Measurements from ENCODE around the gene BANP. TPM values are rescaled to one million over a fixed set of nuclear protein-coding genes. Genes with fewer than 3 reads are reported as not detected.
"Not testable (repeated sequence)": the region's sequence is repeated elsewhere in the genome, so short reads cannot be mapped to it uniquely, and the experiment has no call there.

Gene BANP
- total RNA-seq, 4 donors from 2014 or later, result 18.9 to 33.6 (median 28.2) TPM

DNA sequence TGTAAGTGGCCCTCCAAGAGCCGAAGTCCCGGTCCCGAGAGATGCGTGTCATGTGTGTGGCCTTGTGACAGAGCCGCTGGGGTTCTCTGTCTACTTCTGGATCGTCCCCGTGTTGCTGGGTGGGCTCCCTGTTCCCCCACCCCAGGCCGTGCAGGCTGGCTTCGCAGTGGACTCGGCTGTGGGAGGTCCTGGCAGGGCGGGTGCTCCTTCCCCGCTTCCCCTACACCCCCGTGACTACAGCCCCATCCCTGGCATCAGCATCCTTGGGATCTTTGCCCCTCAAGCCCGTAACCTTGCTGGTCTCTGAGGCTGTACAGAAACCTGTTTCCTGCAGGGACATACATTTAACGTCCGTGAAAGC is 136.3 kb downstream of the BANP start:
- TF ChIP-seq, protein P1, sequence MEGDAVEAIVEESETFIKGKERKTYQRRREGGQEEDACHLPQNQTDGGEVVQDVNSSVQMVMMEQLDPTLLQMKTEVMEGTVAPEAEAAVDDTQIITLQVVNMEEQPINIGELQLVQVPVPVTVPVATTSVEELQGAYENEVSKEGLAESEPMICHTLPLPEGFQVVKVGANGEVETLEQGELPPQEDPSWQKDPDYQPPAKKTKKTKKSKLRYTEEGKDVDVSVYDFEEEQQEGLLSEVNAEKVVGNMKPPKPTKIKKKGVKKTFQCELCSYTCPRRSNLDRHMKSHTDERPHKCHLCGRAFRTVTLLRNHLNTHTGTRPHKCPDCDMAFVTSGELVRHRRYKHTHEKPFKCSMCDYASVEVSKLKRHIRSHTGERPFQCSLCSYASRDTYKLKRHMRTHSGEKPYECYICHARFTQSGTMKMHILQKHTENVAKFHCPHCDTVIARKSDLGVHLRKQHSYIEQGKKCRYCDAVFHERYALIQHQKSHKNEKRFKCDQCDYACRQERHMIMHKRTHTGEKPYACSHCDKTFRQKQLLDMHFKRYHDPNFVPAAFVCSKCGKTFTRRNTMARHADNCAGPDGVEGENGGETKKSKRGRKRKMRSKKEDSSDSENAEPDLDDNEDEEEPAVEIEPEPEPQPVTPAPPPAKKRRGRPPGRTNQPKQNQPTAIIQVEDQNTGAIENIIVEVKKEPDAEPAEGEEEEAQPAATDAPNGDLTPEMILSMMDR (IDR thresholded peaks at IDR 0.05), result no peak
- no peak for TF ChIP-seq EP300 (IDR thresholded peaks at IDR 0.05)
- no peak for TF ChIP-seq POLR2AphosphoS5 (IDR thresholded peaks at IDR 0.05)
- no peak for TF ChIP-seq POLR2A (IDR thresholded peaks at IDR 0.05; ENCODE audit: low read depth)
- intact Hi-C loops (cut with DNase I), result no loop called here
- DNase-seq (ENCODE audit: extremely low spot score), result no peak
- 48% methylated on average over 8 of the region's 16 CpGs for WGBS
- peaks cover 0 to 39% (median 0%) of the 10 kb centered on the region in 4 donors for H3K27me3 ChIP-seq
- no peaks in the 10 kb centered on the region for H3K9me3 ChIP-seq
- peak overlapping the region in 1 of 4 donors; percentile 32 for H3K27ac ChIP-seq (replicated peaks in 1 of 4)
- peaks cover 0 to 25% (median 19%) of the 10 kb centered on the region in 4 donors for H3K4me1 ChIP-seq
- H3K36me3 ChIP-seq, result peaks cover 4 to 7% (median 6%) of the 10 kb centered on the region in 4 donors
- peak overlapping the region in 1 of 4 donors; percentile 34 for H3K4me3 ChIP-seq

DNA sequence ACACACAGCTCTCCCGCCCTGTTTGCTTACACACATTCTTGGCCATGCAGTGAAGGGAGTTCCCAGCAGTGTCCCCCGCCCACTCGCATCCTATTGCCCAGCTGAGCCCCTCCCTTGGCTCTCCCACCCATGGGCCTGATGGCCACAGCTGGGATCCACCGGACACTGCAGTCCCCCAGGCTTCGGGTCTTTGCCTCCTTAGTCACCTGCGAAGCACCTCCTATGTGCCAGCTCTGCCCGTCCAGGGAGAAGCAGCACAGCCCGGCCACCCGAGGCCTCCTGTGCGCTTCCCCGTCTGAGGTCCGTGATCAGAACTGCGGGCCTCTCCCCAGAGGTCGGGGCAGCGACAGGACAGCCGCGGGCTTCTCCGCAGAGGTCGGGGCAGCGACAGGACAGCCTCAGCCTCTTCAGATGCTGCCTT is 136.9 kb downstream of the BANP start:
- H3K36me3 ChIP-seq, result peaks cover 0 to under 1% (median 0%) of the 10 kb centered on the region in 4 donors
- WGBS, result 69% methylated on average over 9 of the region's 20 CpGs

DNA sequence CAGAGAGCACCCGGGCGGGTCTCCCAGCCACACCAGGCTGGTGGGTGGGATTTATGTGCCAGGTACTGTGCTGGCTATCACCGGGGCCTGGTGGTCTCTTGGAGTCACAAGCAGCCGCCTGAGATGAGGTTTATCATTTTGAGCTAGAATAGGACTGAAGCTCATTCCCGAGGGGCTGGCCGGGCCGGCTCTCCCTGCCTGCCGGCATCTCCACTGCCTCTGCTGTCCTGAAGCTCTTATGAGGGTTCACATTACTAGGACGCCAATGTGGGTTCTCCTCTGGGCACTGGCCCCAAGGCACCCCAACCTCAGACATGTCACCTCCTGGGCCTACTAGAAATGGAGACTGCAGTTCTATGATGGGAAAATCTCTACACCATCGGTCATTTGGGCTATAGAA is 137.4 kb downstream of the BANP start:
- intact Hi-C loops (cut with DNase I), result not testable (repeated sequence)
- 77% methylated on average over 10 of the region's 10 CpGs for WGBS

More for the DNA sequence above, 136.9 kb downstream of the BANP start:
- Histone ChIP-seq H3K27me3 (peaks cover 0 to 39% (median 0%) of the 10 kb centered on the region in 4 donors), H3K9me3 (no peaks in the 10 kb centered on the region), H3K4me1 (peaks cover 0 to 25% (median 19%) of the 10 kb centered on the region in 4 donors), H3K27ac (replicated peaks in 1 of 4) (peak overlapping the region in 2 of 4 donors; percentile 18 to 52), H3K4me3 (peak overlapping the region in 1 of 4 donors; percentile 37)
- no peak for DNase-seq (ENCODE audit: extremely low spot score)
- intact Hi-C loops (cut with DNase I), result no loop called here
- TF ChIP-seq, protein P1 (IDR thresholded peaks at IDR 0.05), result no peak
- no peak for TF ChIP-seq EP300 (IDR thresholded peaks at IDR 0.05)
- no peak for TF ChIP-seq POLR2A (IDR thresholded peaks at IDR 0.05; ENCODE audit: low read depth)
- TF ChIP-seq POLR2AphosphoS5 (IDR thresholded peaks at IDR 0.05), result no peak

DNA sequence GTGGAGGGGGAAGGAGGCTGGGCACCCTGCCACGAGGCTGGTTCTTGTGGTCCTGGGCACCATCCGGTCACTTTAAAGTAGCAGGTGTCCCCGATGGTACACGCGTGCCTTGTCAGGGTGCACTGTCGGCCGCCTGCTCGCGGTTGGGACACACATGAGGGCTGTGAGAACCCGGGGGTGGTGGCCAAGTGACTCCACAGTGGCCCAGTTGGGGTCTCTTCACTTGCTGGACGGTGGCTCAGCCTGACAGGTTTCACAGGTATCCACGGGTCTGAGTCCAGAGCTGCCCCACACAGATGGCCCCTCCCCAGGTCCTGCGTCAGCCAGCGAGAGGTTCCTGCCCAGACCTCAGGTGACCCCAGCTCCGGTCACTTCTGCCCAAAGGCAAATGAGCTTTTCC is 137.8 kb downstream of the BANP start:
- not testable (repeated sequence) for DNase-seq (ENCODE audit: extremely low spot score)

More for the DNA sequence above, 137.4 kb downstream of the BANP start:
- not testable (repeated sequence) for H3K9me3 ChIP-seq; H3K4me3 ChIP-seq; H3K36me3 ChIP-seq; DNase-seq (ENCODE audit: extremely low spot score)
- H3K27ac ChIP-seq (replicated peaks in 1 of 4), result peak overlapping the region in 2 of 4 donors; percentile 18 to 52
- peaks cover 0 to 25% (median 19%) of the 10 kb centered on the region in 4 donors for H3K4me1 ChIP-seq
- peaks cover 0 to 39% (median 0%) of the 10 kb centered on the region in 4 donors for H3K27me3 ChIP-seq

DNA sequence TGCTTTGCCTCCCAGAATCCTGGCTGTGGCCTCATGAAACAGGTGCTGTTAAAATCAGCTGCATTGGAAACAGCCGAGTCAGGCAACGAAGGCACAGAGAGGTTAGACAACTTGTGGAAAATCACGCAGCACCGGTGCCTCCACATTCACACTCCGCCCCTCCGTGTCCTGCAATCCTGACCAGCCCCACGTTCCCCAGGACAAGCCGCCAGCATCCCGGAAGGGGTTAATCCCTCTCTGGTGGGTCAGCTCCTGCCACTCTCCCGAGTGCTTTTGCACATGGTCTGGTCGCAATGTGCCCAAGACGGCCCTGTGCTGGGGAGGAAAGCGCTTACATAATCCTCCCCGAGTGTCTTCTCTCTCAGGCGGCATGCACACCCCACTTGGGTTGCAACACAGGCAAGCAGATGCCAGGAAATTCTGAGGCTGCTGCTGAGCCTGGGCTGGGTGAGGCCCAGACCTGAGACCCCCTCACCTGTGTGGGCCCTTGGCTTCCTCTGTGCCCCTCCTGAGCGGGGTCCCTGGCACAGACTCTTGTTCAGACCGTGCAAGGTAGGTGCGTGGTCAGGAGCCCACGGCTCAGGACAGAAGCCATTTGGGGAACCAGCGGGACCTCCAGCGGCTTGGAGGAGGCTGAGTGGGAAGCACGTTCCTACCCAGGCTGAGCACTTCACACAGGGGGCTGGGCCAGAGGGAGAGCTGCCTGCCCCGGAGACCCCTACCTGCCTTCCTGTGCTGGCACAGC is 138.6 kb downstream of the BANP start:
- H3K4me3 ChIP-seq; H3K9me3 ChIP-seq; H3K36me3 ChIP-seq; intact Hi-C loops (cut with DNase I); DNase-seq (ENCODE audit: extremely low spot score): not testable (repeated sequence)
- 70% methylated on average over 9 of the region's 23 CpGs for WGBS
- H3K27ac ChIP-seq (replicated peaks in 1 of 4), result peak overlapping the region in 1 of 4 donors; percentile 44
- H3K4me1 ChIP-seq, result peaks cover 0 to 29% (median 19%) of the 10 kb centered on the region in 4 donors
- peaks cover 0 to 39% (median 0%) of the 10 kb centered on the region in 4 donors for H3K27me3 ChIP-seq

More for the DNA sequence above, 137.8 kb downstream of the BANP start:
- H3K4me3 ChIP-seq; intact Hi-C loops (cut with DNase I); H3K9me3 ChIP-seq; H3K27ac ChIP-seq (replicated peaks in 1 of 4); H3K36me3 ChIP-seq: not testable (repeated sequence)
- 92% methylated on average over 10 of the region's 15 CpGs for WGBS
- Histone ChIP-seq H3K4me1 (peaks cover 0 to 26% (median 19%) of the 10 kb centered on the region in 4 donors), H3K27me3 (peaks cover 0 to 39% (median 0%) of the 10 kb centered on the region in 4 donors)

DNA sequence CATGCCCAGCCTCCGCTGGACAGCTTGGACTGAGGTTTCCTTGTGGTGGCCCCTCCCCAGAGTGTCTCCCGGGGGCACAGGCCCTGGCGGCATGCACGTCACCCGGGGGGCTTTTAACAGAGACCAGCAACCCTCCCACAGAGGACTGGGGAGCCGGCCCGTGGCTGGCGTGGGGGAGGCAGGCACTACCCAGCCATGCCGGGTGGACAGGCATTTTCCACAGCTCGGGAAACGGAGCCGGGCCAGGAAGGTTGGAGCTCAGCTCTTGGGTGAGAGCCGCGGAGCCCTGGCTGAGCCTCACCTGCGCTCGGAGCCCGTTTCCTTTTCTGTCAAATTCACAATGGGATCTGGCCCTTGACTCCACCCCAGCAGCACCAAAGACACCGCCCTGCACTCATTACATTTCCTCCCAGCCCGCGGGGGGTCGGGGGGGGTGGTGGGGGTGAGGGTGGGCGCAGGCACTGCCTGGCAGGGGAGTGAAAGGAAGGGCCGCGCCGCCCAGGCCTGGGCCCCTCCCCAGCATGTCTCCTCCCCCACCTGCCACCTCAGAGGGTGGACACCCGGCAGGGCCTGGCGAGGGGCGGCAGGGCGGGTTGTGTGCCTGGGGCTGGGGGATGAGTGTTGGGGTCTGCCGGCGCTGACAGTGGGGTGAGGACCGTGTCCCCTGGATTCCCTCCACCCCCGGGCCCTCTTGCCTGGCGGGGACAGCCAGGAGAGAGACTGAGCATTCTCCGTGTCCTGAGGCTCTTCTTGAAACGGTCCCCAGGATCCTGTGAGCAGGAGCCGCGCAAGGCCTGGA is 139.3 kb downstream of the BANP start:
- Histone ChIP-seq H3K4me1 (peaks cover 0 to 29% (median 19%) of the 10 kb centered on the region in 4 donors), H3K27ac (replicated peaks in 1 of 4) (peak overlapping the region in 1 of 4 donors; percentile 44), H3K27me3 (peaks cover 0 to 39% (median 0%) of the 10 kb centered on the region in 4 donors)
- DNase-seq (ENCODE audit: extremely low spot score); H3K9me3 ChIP-seq; intact Hi-C loops (cut with DNase I); H3K36me3 ChIP-seq; H3K4me3 ChIP-seq: not testable (repeated sequence)
- 82% methylated on average over 16 of the region's 38 CpGs for WGBS

DNA sequence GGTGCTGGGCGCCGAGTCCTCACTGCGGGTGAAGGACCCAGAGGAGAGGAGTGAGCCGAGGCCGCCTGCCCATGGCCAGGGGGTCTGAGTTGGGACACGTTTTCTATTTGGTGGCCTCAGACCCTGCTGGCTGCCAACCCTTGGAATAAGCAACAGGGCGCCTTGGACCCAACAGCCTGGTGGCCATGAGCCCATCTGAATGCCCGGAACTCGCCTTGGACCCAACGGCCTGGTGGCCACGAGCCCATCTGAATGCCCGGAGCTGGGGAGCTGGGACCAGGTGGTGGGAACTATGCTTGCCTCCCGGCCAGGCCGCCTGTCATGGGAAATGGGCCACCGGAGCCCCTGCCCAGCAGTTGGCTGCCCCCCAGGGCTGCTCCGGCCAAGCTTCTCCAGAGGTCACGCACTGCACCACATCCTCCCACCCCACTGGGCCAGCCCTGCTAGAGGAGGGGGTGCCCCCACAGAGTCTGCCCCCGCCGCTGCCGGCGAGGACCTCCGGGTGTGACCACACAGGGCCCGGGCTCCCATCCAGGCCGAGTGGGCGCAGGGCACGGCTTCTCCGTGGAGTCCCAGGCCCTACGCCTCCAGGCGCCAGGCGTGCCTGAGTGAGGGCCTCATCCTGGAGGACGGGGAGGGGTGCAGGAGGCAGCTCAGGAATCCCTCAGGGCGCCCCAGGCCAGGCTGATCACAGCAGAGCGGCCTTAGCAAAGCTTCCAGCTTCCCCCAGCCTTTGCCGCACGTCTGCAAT is 140.2 kb downstream of the BANP start:
- not testable (repeated sequence) for DNase-seq (ENCODE audit: extremely low spot score)

DNA sequence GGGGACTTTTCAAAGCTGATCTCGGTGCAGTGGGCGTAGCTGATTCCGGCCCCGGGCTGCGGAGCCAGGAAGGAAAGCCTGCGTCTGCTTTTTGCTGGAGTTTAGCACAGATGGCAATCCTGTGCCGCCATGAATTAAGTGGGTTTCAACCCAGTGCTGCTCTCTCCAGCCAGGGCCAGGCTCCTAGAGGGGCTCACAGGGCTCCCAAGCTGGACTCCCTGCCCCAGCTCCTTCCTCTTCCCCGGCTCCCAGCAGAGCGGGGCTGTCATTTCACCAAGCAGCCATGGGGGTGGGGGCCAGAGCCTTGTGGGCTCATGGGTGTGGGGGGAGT is 140.7 kb downstream of the BANP start:
- 91% methylated on average over 6 of the region's 9 CpGs for WGBS
- DNase-seq (ENCODE audit: extremely low spot score); H3K4me3 ChIP-seq; H3K27ac ChIP-seq (replicated peaks in 1 of 4); intact Hi-C loops (cut with DNase I); H3K36me3 ChIP-seq: not testable (repeated sequence)
- peaks cover 0 to 31% (median 0%) of the 10 kb centered on the region in 4 donors for H3K27me3 ChIP-seq
- peaks cover 0 to 16% (median 12%) of the 10 kb centered on the region in 4 donors for H3K9me3 ChIP-seq
- peaks cover 0 to 25% (median 16%) of the 10 kb centered on the region in 4 donors for H3K4me1 ChIP-seq

More for the DNA sequence above, 140.2 kb downstream of the BANP start:
- H3K36me3 ChIP-seq; H3K4me3 ChIP-seq; intact Hi-C loops (cut with DNase I): not testable (repeated sequence)
- 56% methylated on average over 16 of the region's 35 CpGs for WGBS
- Histone ChIP-seq H3K27ac (replicated peaks in 1 of 4) (peak overlapping the region in 1 of 4 donors; percentile 18), H3K4me1 (peaks cover 0 to 29% (median 19%) of the 10 kb centered on the region in 4 donors), H3K27me3 (peaks cover 0 to 37% (median 0%) of the 10 kb centered on the region in 4 donors), H3K9me3 (peaks cover 0 to 10% (median 7%) of the 10 kb centered on the region in 4 donors)

Measured in esophagus muscularis mucosa (tissue), 4 donors.